GM18505 (cell line): ENCODE results near the gene NFE2.

Experiments
- ATAC-seq: cut with Tn5 transposase; IDR thresholded peaks from one replicate; pipeline ENCODE4 v1.9.1; 2021; ENCODE audit not compliant: unreplicated experiment
- POLR2A ChIP-seq: IDR thresholded peaks from 4 replicates; pipeline ENCODE4 v1.6.1; 2011; ENCODE audit warnings: borderline replicate concordance; ENCODE audit not compliant: insufficient read depth, insufficient read length; ENCODE audit errors: extremely low read depth

The NFE2 gene

DNA sequence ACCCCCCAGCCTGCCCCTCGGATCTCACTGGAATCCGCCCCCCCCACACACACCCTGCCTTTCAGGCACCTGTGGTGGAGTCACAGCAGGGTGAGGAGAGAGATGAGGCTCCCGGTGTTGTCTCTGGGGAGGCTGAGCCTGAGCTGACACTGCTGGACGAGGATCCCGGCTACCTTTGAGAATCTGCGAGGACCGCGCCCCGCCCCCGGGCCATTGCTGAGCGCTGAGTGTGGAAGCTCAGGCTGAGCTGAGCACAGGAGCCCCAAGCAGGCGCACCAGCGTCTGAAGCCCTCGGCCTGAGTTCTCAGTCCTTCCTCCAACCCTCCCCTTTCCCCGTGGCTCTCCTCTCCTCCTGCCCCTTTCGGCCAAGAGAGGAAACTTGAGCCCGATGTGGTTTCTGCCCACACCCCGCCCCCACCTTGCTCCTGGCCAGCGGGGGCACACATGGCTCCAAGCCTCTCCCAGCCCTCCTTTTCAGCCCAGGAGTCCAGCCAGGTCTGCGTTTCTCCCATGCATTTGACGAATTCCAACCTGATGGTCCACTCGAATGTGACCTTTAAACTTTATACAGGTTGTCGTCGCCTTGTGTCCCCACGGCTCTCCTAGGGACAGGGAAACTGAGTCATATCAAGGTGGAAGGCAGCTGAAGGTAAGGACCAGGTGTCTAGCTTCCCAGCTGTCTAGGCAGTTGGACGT, at the start of gene NFE2:
TSS of gene NFE2 (minus strand) at position 284 of the 696 bp plus-strand sequence. CDS start 5,767 bp downstream, outside the sequence.
- TF ChIP-seq POLR2A, result no peak
- ATAC-seq, result no peak

DNA sequence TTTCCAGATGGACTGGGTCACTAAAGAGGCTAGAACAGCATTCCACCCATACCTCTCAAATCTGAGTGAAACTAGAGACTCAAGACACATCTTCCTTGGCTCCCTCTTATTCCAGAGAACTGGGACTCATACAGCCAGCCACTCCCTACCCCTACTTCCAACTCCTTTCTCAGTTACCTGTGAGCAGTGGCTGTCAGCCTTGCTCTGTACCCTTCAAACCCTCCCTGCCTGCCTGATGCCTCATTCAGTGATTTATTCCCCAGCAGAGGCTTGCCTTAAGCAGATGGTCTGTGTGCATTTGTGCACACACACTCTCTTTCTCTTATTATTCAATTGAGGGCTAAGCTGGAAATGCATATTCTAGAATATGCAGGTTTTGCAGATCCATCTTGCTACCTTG, 48.9 kb upstream of the NFE2 start:
- TF ChIP-seq POLR2A, result no peak
- no peak for ATAC-seq

DNA sequence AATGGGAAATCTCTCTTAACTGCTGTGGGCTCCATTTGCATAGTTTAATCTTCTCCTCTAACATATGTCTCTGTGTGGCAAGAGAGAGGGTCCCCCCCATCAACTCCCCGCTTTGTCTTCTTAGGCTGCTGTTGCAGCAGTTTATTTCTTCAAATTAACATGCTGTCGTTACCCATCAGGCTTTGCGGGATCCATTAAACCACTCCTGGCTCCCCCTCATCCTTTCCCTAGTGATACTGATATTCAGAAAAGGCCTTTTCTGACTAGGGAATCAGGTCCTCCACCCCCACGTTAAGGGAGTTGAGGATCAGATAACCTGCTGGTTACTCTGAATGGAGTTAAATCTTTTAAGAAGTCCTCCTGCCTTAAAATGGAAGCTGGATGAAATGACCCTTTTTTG, 48.2 kb upstream of the NFE2 start:
- no peak for ATAC-seq
- no peak for TF ChIP-seq POLR2A

DNA sequence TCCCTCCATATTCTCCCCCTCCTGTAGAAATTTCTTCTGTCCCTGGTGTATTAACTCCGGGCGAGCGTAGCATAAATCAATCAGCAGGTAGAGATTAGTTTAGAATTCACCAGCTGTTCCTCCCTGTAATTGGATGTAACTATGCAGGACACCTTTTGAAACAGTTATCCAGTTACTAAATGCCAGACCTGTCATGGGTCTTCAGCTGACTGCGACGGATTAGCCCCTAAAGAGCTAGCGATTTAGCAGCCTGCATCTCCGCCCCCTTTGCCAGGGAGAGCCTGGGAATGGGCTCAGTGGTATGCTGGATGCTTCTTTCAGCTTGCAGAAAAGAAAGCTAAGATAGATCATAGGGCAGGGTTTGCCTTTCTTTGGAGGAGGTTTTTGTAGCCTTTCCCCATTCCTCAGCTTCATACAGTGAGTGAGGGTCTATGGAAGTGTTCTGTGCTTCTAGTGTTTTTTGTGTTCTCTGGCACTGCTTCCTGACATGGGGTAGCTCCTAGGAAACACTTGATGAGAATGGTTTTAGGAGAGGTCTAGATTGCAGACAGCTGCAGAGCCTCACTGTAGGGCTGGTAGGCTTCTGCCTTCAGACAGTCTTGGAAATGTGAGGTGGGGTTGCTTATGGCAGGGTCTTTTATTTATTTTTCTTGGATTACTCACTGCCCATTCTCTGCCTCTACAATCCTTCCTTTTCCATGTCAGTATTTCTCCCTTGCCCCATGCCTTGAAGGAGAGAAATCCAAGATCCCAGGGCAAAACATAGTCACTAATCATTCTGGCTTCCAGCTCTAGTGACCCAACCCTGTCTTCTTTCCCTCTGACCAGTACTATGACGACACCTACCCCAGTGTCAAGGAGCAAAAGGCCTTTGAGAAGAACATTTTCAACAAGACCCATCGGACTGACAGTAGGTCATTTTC, 40.8 kb upstream of the NFE2 start:
- no peak for TF ChIP-seq POLR2A
- no peak for ATAC-seq

DNA sequence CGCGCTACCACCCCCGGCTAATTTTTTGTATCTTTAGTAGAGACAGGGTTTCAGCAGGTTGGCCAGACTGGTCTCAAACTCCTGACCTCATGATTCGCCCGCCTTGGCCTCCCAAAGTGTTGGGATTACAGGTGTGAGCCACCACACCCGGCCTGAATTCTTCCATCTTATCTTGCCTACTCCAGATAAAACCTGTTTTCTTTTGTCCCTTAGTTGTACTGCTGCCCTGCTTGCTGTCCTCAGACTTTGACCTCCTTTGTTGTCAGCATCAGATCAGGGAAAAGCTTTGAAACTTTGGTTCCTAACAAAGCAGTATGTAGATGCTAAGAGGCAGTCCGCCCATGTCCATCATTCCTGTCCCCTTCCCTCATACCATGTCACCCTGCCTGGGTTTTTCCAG, 40.0 kb upstream of the NFE2 start:
- no peak for TF ChIP-seq POLR2A
- ATAC-seq, result no peak

DNA sequence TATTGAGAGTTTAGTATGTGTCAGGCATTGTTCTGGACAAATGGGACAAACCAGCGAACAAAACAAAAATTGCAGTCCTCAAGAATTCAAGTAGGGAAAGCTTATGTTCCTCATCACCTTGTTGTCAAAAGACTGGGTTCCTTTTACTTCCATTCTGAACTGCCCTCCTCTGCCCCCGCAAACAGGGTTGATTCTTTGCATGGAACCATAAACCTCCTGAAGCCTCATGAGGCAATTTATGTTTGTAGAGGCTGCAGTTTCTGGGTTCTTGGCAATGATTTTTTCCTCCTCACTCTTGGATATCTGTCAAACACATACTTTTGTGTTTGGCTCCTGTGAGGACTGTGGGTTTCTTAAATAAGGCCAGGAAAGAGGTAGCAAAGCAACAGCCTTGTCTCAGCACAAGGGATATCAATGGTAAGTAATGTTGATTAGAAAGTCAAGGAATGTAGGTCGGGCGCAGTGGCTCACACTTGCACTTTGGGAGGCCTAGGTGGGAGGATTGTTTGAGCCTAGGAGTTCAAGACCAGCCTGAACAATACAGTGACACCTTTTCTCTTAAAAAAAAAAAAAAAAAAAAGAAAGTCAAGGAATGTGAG, 38.0 kb upstream of the NFE2 start:
- no peak for TF ChIP-seq POLR2A
- no peak for ATAC-seq

DNA sequence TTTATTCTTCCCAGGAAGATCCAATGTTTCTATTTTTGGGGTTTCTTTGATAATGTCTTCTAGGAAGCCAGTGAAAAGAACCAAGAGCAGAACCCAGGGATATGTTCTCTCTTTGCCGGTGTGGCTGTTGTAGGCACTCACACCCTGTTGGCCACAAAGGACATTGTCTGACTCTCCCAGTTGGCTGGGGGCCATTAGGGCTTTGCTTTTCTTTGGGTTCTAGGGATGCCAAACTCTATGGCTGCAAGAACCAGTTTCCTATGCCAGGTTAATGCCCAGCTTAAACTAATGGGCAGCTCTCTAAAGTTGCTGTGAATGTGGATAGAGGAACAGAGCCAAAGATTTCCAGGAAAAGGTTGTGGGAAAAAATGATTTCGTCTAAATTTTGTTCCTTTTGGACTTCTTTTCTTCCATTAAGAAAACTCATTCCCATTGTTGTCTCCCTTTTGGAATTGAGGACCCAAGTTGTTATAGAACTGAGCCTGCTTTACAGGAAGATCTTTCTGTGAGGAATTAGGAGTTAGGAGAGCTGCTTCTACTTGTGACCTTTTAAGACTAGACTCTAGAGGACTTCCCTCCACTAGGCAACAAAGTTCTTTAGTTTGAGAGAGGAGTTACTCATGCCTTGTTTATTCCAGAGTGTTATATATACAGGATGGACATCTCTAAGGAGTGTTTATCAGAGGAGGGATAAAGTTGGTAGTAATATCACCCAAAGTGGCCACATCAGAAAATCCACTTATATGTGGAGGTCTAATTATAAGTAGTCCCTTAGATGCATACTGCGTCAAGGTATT, 37.2 kb upstream of the NFE2 start:
- no peak for ATAC-seq
- no peak for TF ChIP-seq POLR2A

DNA sequence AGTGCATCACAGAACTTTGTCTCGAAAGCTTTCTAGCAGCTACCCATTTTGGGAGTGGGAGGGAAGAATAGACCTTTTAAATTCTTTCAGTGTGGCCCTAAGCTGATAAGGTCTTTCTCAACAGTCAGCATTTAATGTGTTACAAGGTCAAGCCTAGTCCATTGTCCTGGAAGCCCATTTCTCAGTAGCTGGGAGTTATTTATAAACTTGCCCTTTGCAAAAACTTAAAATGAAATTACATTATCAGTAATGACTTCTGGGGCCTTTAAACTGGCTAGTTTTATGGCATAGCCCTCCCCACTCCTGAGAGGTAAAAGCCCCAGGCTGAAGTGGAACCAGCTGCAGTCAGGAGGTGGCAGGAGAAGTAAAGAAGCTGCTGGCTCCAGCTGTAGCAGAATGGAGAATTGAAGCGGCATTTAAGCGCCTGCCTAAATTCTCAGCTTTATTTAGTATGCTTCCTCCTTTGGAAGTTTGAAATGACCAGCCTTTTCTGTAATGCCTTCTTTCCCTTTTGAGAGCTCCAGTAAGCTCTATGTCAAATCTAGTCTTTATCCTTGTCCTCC, 36.5 kb upstream of the NFE2 start:
- TF ChIP-seq POLR2A, result no peak
- ATAC-seq, result no peak

DNA sequence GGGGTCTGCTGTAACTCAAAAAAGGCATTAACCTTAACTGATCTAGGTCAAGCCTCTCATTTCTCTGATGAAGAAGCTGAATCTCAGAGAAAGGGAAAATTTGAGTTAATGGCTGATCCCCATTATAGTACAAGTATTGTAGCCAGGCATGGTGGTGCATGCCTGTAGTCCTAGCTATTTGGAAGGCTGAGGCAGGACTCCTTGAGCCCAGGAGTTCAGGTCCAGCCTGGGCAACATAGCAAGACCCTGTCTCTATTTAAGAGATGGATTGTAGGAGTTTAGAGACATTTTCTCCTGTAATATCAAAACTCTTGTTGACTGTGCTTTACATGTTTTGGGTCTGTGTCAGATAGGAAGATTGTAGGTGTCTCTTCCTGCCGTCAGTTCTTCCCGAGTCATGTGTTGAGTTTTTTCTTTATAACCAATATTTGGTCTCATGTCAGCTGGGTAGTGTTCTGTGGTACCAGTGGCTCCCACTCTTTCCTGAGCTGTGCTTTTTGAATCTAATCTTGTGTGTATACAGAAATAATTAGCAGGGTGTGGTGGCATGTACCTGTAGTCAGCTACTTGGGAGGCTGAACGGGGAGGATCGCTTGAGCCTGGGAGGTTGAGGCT, 32.7 kb upstream of the NFE2 start:
- TF ChIP-seq POLR2A, result no peak
- no peak for ATAC-seq

DNA sequence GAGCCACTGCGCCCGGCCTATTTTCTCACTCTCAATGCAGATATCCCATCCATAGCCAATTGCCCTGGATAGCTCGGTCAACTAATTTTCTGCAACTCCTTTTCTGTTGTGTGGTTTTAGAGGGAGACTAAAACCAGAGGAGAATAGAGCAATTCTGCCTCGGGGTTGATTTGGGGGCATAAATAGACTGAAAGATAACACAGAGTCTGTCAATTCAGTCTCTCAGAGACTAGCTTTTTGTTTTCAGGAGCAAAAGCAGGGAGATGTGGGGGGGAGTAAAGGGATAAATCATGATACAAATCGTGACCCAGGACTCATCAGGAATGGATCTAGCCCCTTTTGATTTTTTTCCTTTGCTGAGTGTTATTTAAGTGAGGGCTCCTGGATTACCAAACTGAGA, 30.6 kb upstream of the NFE2 start:
- no peak for TF ChIP-seq POLR2A
- ATAC-seq, result no peak

DNA sequence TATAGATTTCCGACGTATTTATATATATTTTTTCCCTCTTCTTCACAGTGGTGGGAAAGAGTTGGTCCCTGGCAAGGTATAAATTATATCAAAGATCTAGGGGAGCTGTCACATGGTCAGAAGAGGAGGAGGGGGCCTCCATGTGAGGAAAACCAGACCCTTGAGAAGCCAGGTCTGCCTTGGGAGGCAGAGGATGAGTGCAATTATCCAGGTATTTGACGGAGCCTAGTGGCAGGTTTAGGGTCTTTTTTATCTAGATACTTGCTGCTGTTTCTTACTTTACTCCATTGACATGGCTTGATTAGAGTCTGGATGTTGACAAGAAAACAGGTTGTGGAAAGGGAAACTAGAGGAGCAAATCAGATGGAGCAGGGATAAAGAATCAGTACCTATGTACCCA, 29.6 kb upstream of the NFE2 start:
- TF ChIP-seq POLR2A, result no peak
- ATAC-seq, result no peak

DNA sequence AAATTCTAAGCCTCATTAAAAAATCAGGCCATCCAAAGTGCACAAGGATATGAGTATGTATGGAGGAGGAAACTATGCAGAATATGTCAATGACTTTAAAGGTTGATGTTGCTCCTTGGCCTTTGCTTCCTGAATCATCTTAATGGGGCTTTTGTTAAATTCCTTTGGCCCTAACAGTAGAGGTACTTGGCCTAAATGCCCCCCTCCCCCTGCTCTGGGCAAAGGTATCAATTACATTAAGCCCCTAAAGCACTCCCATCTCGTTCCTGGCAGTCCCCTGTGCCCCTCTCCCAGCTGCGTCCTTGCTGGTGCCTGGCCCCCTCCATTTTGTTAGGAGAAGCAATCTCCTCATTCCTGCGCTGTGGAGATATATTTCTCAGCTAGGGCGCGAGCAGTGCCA, 28.9 kb upstream of the NFE2 start:
- TF ChIP-seq POLR2A, result no peak
- ATAC-seq, result no peak
